ENCODE results near the gene MAGI2. TPM values are rescaled to one million over a fixed set of nuclear protein-coding genes. Genes with fewer than 3 reads are reported as not detected.

Gene MAGI2
- total RNA-seq, 1 experiment from 2014 or later = 0.07 TPM

DNA sequence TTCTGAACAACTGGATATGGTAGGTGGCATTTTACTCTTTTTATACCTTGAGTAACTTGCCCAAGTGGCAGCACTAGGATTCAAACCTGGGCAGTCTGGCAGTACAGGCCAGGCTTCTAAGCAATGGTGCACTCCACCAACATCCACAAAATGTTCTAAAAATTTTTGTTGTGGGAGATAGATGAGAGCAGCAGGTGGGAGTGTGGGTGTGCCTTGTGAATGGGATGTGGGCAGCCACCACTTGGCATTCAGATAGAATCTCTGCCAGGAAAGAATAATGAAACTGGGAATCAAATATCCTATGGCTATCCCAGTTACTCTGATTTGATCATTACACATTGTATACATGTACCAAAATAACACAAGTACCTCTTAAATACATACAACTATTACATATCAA, 810.7 kb downstream of the MAGI2 start:
- Mint-ChIP-seq H3K36me3 (ENCODE audit: insufficient read depth, unreplicated experiment) (no peaks in the 10 kb centered on the region), H3K4me3 (ENCODE audit: unreplicated experiment) (no peak overlapping the region), H3K27me3 (ENCODE audit: insufficient read depth, unreplicated experiment) (peaks cover 14% of the 10 kb centered on the region), H3K9me3 (ENCODE audit: unreplicated experiment) (no peaks in the 10 kb centered on the region), H3K27ac (ENCODE audit: low read depth, unreplicated experiment) (no peak overlapping the region), H3K4me1 (ENCODE audit: insufficient read depth, unreplicated experiment) (no peaks in the 10 kb centered on the region)
- DNase-seq (ENCODE audit: unreplicated experiment) = no peak
- ChIA-PET POLR2A (no interaction called here), CTCF (no interaction called here)
- TF ChIP-seq, protein P1, sequence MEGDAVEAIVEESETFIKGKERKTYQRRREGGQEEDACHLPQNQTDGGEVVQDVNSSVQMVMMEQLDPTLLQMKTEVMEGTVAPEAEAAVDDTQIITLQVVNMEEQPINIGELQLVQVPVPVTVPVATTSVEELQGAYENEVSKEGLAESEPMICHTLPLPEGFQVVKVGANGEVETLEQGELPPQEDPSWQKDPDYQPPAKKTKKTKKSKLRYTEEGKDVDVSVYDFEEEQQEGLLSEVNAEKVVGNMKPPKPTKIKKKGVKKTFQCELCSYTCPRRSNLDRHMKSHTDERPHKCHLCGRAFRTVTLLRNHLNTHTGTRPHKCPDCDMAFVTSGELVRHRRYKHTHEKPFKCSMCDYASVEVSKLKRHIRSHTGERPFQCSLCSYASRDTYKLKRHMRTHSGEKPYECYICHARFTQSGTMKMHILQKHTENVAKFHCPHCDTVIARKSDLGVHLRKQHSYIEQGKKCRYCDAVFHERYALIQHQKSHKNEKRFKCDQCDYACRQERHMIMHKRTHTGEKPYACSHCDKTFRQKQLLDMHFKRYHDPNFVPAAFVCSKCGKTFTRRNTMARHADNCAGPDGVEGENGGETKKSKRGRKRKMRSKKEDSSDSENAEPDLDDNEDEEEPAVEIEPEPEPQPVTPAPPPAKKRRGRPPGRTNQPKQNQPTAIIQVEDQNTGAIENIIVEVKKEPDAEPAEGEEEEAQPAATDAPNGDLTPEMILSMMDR (IDR thresholded peaks at IDR 0.05; ENCODE audit: unreplicated experiment) = no peak
- BruUV-seq (replicated peaks) = no TSS peak
- intact Hi-C loops (cut with micrococcal nuclease) = no loop called here

GRCh38 chr7:78638364-78638763, 815.1 kb downstream of the MAGI2 start:
- no peaks in the 10 kb centered on the region for H3K9me3 Mint-ChIP-seq (ENCODE audit: unreplicated experiment)
- H3K4me1 Mint-ChIP-seq (ENCODE audit: insufficient read depth, unreplicated experiment) = no peaks in the 10 kb centered on the region
- peaks cover 14% of the 10 kb centered on the region for H3K27me3 Mint-ChIP-seq (ENCODE audit: insufficient read depth, unreplicated experiment)
- no TSS peak for BruUV-seq (replicated peaks)
- POLR2A ChIA-PET = no interaction called here
- no peaks in the 10 kb centered on the region for H3K36me3 Mint-ChIP-seq (ENCODE audit: insufficient read depth, unreplicated experiment)
- intact Hi-C loops (cut with micrococcal nuclease) = no loop called here
- no peak overlapping the region for H3K4me3 Mint-ChIP-seq (ENCODE audit: unreplicated experiment)
- no peak overlapping the region for H3K27ac Mint-ChIP-seq (ENCODE audit: low read depth, unreplicated experiment)
- TF ChIP-seq, protein P1 (IDR thresholded peaks at IDR 0.05; ENCODE audit: unreplicated experiment) = no peak
- CTCF ChIA-PET = interaction anchor here (0.6 kb wide), 1 partner anchor 70 kb away, joined by 5 read pairs; no protein-coding TSS in a partner anchor
- no peak for DNase-seq (ENCODE audit: unreplicated experiment)

- H3K27me3 Mint-ChIP-seq (ENCODE audit: insufficient read depth, unreplicated experiment) = peaks cover 5% of the 10 kb centered on the region
- ChIA-PET POLR2A (no interaction called here), CTCF (interaction anchor here (1.0 kb wide), 1 partner anchor 215 kb away, joined by 3 read pairs; no protein-coding TSS in a partner anchor)
- no peaks in the 10 kb centered on the region for H3K36me3 Mint-ChIP-seq (ENCODE audit: insufficient read depth, unreplicated experiment)
- intact Hi-C loops (cut with micrococcal nuclease) = no loop called here
- H3K9me3 Mint-ChIP-seq (ENCODE audit: unreplicated experiment) = no peaks in the 10 kb centered on the region
- H3K4me3 Mint-ChIP-seq (ENCODE audit: unreplicated experiment) = no peak overlapping the region
- H3K27ac Mint-ChIP-seq (ENCODE audit: low read depth, unreplicated experiment) = no peak overlapping the region
- DNase-seq (ENCODE audit: unreplicated experiment) = no peak
- H3K4me1 Mint-ChIP-seq (ENCODE audit: insufficient read depth, unreplicated experiment) = no peaks in the 10 kb centered on the region
- BruUV-seq (replicated peaks) = no TSS peak
- TF ChIP-seq, protein P1 (IDR thresholded peaks at IDR 0.05; ENCODE audit: unreplicated experiment) = no peak
Measured at GRCh38 chr7:78636727-78637126, 816.7 kb downstream of the MAGI2 start.

- TF ChIP-seq, protein P1 (IDR thresholded peaks at IDR 0.05; ENCODE audit: unreplicated experiment) = no peak
- CTCF ChIA-PET = interaction anchor here (0.6 to 1.0 kb wide), 2 partner anchors 15 to 338 kb away, joined by 3 read pairs; no protein-coding TSS in a partner anchor
- Mint-ChIP-seq H3K27me3 (ENCODE audit: insufficient read depth, unreplicated experiment) (peaks cover 11% of the 10 kb centered on the region), H3K4me1 (ENCODE audit: insufficient read depth, unreplicated experiment) (no peaks in the 10 kb centered on the region), H3K27ac (ENCODE audit: low read depth, unreplicated experiment) (no peak overlapping the region), H3K36me3 (ENCODE audit: insufficient read depth, unreplicated experiment) (no peaks in the 10 kb centered on the region), H3K4me3 (ENCODE audit: unreplicated experiment) (no peak overlapping the region), H3K9me3 (ENCODE audit: unreplicated experiment) (no peaks in the 10 kb centered on the region)
- no peak for DNase-seq (ENCODE audit: unreplicated experiment)
- POLR2A ChIA-PET = no interaction called here
- BruUV-seq (replicated peaks) = no TSS peak
- intact Hi-C loops (cut with micrococcal nuclease) = no loop called here
Measured at GRCh38 chr7:78635026-78635793, 818.3 kb downstream of the MAGI2 start.

All from MCF 10A (cell line).